Liver (tissue), 9 donors: ENCODE results near the gene LIPC. TPM values are rescaled to one million over a fixed set of nuclear protein-coding genes. Genes with fewer than 3 reads are reported as not detected.
A peak's percentile ranks its signal among the peaks of the same experiment; 100 is the strongest.

Experiments
- DNase-seq: peaks from one replicate; pipeline ENCODE4 v3.0.0-alpha.2; 2017; ENCODE audit warnings: low spot score
- H3K27ac ChIP-seq, 2 donors: one replicate each; pipeline ENCODE4 v1.7.0; 2013; ENCODE audit warnings: inconsistent platforms in 2 of 2, low read length in 2 of 2, control low read depth in 1 of 2, low read depth in 1 of 2, mild to moderate bottlenecking in 1 of 2
- H3K27me3 ChIP-seq, 4 donors: one replicate each; pipeline versions ENCODE4 v1.6.1 to v1.7.0; 2013; ENCODE audit warnings: low read length in 3 of 4, inconsistent platforms in 1 of 4, mild to moderate bottlenecking in 1 of 4, moderate library complexity in 1 of 4; ENCODE audit not compliant: control insufficient read depth in 4 of 4, insufficient read depth in 4 of 4
- H3K36me3 ChIP-seq, 4 donors: one replicate each; pipeline versions ENCODE4 v1.6.1 to v1.7.0; 2013; ENCODE audit warnings: low read length in 3 of 4, mild to moderate bottlenecking in 3 of 4, low read depth in 1 of 4, moderate library complexity in 1 of 4; ENCODE audit not compliant: control insufficient read depth in 4 of 4, insufficient read depth in 3 of 4
- H3K4me1 ChIP-seq, 4 donors: one replicate each; pipeline versions ENCODE4 v1.6.1 to v1.7.0; 2013; ENCODE audit warnings: low read length in 3 of 4, mild to moderate bottlenecking in 3 of 4, moderate library complexity in 1 of 4; ENCODE audit not compliant: control insufficient read depth in 4 of 4, insufficient read depth in 4 of 4
- H3K4me3 ChIP-seq, 3 donors: one replicate each; pipeline versions ENCODE4 v1.6.1 to v1.7.0; 2013; ENCODE audit warnings: low read length in 3 of 3, control low read depth in 1 of 3, low read depth in 1 of 3, mild to moderate bottlenecking in 1 of 3
- H3K9ac ChIP-seq, 2 donors: one replicate each; pipeline ENCODE4 v1.7.0; 2013; ENCODE audit warnings: low read length in 2 of 2, mild to moderate bottlenecking in 2 of 2, moderate library complexity in 2 of 2, control low read depth in 1 of 2, low read depth in 1 of 2
- H3K9me3 ChIP-seq, 4 donors: one replicate each; pipeline versions ENCODE4 v1.6.1 to v1.7.0; 2013; ENCODE audit warnings: low read length in 3 of 4; ENCODE audit not compliant: control insufficient read depth in 4 of 4
- ATF3 ChIP-seq: IDR thresholded peaks from 2 replicates; pipeline ENCODE4 v1.6.1; 2016; ENCODE audit warnings: antibody characterized with exemption
- CTCF ChIP-seq: fragments of 150-350 bp; IDR thresholded peaks from 2 replicates; pipeline ENCODE4 v1.5.1; 2017; ENCODE audit warnings: improper control_type of control experiment, low read depth, low read length; ENCODE audit not compliant: missing input control
- EGR1 ChIP-seq, 2 donors: IDR thresholded peaks; 2 replicates each; pipeline ENCODE4 v1.6.1; 2016 to 2018; ENCODE audit warnings: antibody characterized with exemption in 2 of 2, low read depth in 2 of 2
- FOXA1 ChIP-seq: IDR thresholded peaks from 2 replicates; pipeline ENCODE4 v1.6.1; 2016; ENCODE audit warnings: antibody characterized with exemption
- FOXA2 ChIP-seq: IDR thresholded peaks from 2 replicates; pipeline ENCODE4 v1.6.1; 2016; ENCODE audit warnings: antibody characterized with exemption
- GABPA ChIP-seq, 2 donors: IDR thresholded peaks in 1 of 2; conservative IDR thresholded peaks in 1 of 2; 2 replicates each; pipeline ENCODE4 v1.6.1; 2016; ENCODE audit warnings: antibody characterized with exemption in 2 of 2, mild to moderate bottlenecking in 1 of 2, moderate library complexity in 1 of 2
- HNF4A ChIP-seq, 2 donors: conservative IDR thresholded peaks; 2 replicates each; pipeline ENCODE4 v1.6.1; 2016; ENCODE audit warnings: antibody characterized with exemption in 2 of 2, mild to moderate bottlenecking in 2 of 2
- HNF4G ChIP-seq: IDR thresholded peaks from 2 replicates; pipeline ENCODE4 v1.6.1; 2016; ENCODE audit warnings: antibody characterized with exemption
- JUND ChIP-seq, 2 donors: IDR thresholded peaks; 2 replicates each; pipeline ENCODE4 v1.6.1; 2016; ENCODE audit warnings: antibody characterized with exemption in 2 of 2
- MAX ChIP-seq: IDR thresholded peaks from 2 replicates; pipeline ENCODE4 v1.6.1; 2016; ENCODE audit warnings: antibody characterized with exemption
- NR2F2 ChIP-seq: IDR thresholded peaks from 2 replicates; pipeline ENCODE4 v1.6.1; 2016; ENCODE audit warnings: antibody characterized with exemption
- RAD21 ChIP-seq, 2 donors: IDR thresholded peaks; 2 replicates each; pipeline ENCODE4 v1.6.1; 2016; ENCODE audit warnings: antibody characterized with exemption in 2 of 2, mild to moderate bottlenecking in 2 of 2
- RXRA ChIP-seq, 2 donors: IDR thresholded peaks; 2 replicates each; pipeline ENCODE4 v1.6.1; 2017 to 2018; ENCODE audit warnings: antibody characterized with exemption in 2 of 2, mild to moderate bottlenecking in 1 of 2
- SP1 ChIP-seq: IDR thresholded peaks from 2 replicates; pipeline ENCODE4 v1.6.1; 2018; ENCODE audit warnings: antibody characterized with exemption, mild to moderate bottlenecking
- TAF1 ChIP-seq: conservative IDR thresholded peaks from 2 replicates; pipeline ENCODE4 v1.6.1; 2016; ENCODE audit warnings: antibody characterized with exemption, mild to moderate bottlenecking
- YY1 ChIP-seq: IDR thresholded peaks from 2 replicates; pipeline ENCODE4 v1.6.1; 2016; ENCODE audit warnings: antibody characterized with exemption, mild to moderate bottlenecking
- ZBTB33 ChIP-seq: IDR thresholded peaks from 2 replicates; pipeline ENCODE4 v1.6.1; 2016; ENCODE audit warnings: antibody characterized with exemption
- WGBS: extraction: QIAGEN DNeasy Blood & Tissue Kit; methylation state at CpG from one replicate; pipeline ENCODE4 v1.1.7; 2013; 5-methylcytosine and 5-hydroxymethylcytosine counted together
- polyA plus RNA-seq, 2 donors: library from polyadenylated mRNA; stranded (reverse) in 1 of 2; unstranded in 1 of 2; fragments of 200-250 nt in 1 of 2; fragments of >200 nt in 1 of 2; fragmentation: Nextera tagmentation in 1 of 2; extraction: Ambion mirVana in 1 of 2; gene quantifications; one replicate each; pipeline versions ENCODE4 v1.2.1 to v1.2.3, GENCODE V29; 2013 to 2015
- total RNA-seq, 2 donors: library from RNA; depleted of rRNA; stranded (reverse); fragments of >200 nt; gene quantifications; one replicate each; pipeline ENCODE4 v1.2.3, GENCODE V29; 2014
- TF ChIP-seq, protein P1 (sequence below): IDR thresholded peaks from 2 replicates; pipeline ENCODE4 v1.6.1; 2016; ENCODE audit warnings: antibody characterized with exemption, mild to moderate bottlenecking
- donor health status: healthy.
- donor health status: healthy.
- donor health status: healthy.
- donor health status: healthy.
- donor health status: healthy.

Gene LIPC
- total and polyA plus RNA-seq, 4 donors, result 60.1 to 268 (median 131) TPM

- Histone ChIP-seq H3K9me3 (no peaks in the 10 kb centered on the region), H3K4me1 (peaks cover 5 to 52% (median 33%) of the 10 kb centered on the region in 4 donors), H3K36me3 (no peaks in the 10 kb centered on the region), H3K9ac (peak overlapping the region; percentile 10 to 87), H3K27ac (peak overlapping the region; percentile 86 to 95), H3K27me3 (no peaks in the 10 kb centered on the region), H3K4me3 (peak overlapping the region; percentile 3 to 50 (median 43))
- 38% methylated on average over 4 of the region's 4 CpGs for WGBS
- no peak for DNase-seq
- no peak for TF ChIP-seq HNF4A (conservative IDR thresholded peaks at IDR 0.05)
- TF ChIP-seq FOXA1, result no peak
- no peak for TF ChIP-seq CTCF
- TF ChIP-seq TAF1, result peak; percentile 43
- TF ChIP-seq EGR1 (IDR thresholded peaks at IDR 0.05; ENCODE audit: low read depth in 2 of 2), result no peak
- TF ChIP-seq MAX, result no peak
- TF ChIP-seq FOXA2, result no peak
- TF ChIP-seq SP1, result no peak
- no peak for TF ChIP-seq HNF4G
- peak in 1 of 2 donors; percentile 44 for TF ChIP-seq RAD21 (IDR thresholded peaks at IDR 0.05)
- TF ChIP-seq GABPA (IDR thresholded peaks at IDR 0.05 in 1 of 2, conservative IDR thresholded peaks at IDR 0.05 in 1 of 2), result no peak
- TF ChIP-seq YY1, result peak; percentile 78
- no peak for TF ChIP-seq JUND (IDR thresholded peaks at IDR 0.05)
- TF ChIP-seq NR2F2, result no peak
- TF ChIP-seq ZBTB33, result no peak
- no peak for TF ChIP-seq RXRA (IDR thresholded peaks at IDR 0.05)
- TF ChIP-seq, protein P1, sequence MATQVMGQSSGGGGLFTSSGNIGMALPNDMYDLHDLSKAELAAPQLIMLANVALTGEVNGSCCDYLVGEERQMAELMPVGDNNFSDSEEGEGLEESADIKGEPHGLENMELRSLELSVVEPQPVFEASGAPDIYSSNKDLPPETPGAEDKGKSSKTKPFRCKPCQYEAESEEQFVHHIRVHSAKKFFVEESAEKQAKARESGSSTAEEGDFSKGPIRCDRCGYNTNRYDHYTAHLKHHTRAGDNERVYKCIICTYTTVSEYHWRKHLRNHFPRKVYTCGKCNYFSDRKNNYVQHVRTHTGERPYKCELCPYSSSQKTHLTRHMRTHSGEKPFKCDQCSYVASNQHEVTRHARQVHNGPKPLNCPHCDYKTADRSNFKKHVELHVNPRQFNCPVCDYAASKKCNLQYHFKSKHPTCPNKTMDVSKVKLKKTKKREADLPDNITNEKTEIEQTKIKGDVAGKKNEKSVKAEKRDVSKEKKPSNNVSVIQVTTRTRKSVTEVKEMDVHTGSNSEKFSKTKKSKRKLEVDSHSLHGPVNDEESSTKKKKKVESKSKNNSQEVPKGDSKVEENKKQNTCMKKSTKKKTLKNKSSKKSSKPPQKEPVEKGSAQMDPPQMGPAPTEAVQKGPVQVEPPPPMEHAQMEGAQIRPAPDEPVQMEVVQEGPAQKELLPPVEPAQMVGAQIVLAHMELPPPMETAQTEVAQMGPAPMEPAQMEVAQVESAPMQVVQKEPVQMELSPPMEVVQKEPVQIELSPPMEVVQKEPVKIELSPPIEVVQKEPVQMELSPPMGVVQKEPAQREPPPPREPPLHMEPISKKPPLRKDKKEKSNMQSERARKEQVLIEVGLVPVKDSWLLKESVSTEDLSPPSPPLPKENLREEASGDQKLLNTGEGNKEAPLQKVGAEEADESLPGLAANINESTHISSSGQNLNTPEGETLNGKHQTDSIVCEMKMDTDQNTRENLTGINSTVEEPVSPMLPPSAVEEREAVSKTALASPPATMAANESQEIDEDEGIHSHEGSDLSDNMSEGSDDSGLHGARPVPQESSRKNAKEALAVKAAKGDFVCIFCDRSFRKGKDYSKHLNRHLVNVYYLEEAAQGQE, result peak; percentile 36
- TF ChIP-seq ATF3, result no peak
Observed at GRCh38 chr15:58433597-58434333, 2.0 kb downstream of the LIPC start.
